ENCODE measurements around the gene FAF1.
"Not testable (repeated sequence)": the region's sequence is repeated elsewhere in the genome, so short reads cannot be mapped to it uniquely, and the experiment has no call there.

Gene FAF1

GRCh38 chr1:50566405-50566804 is 393.7 kb downstream of the FAF1 start:
- DNase-seq = no peak

- DNase-seq = no peak
Measured at GRCh38 chr1:50564417-50564816, 395.6 kb downstream of the FAF1 start.

- no peak for DNase-seq
Measured at GRCh38 chr1:50562106-50562505, 398.0 kb downstream of the FAF1 start.

- DNase-seq = no peak
Measured at GRCh38 chr1:50559421-50559820, 400.6 kb downstream of the FAF1 start.

- DNase-seq = no peak
Measured at GRCh38 chr1:50553921-50554320, 406.1 kb downstream of the FAF1 start.

- no peak for DNase-seq
Measured at GRCh38 chr1:50548243-50548642, 411.8 kb downstream of the FAF1 start.

GRCh38 chr1:50542362-50542761 is 417.7 kb downstream of the FAF1 start:
- DNase-seq = no peak

- no peak for DNase-seq
Measured at GRCh38 chr1:50538476-50538875, 421.6 kb downstream of the FAF1 start.

- no peak for DNase-seq
Measured at GRCh38 chr1:50531601-50532000, 428.5 kb downstream of the FAF1 start.

- DNase-seq = no peak
Measured at GRCh38 chr1:50531027-50531426, 429.0 kb downstream of the FAF1 start.

GRCh38 chr1:50529510-50529909 is 430.6 kb downstream of the FAF1 start:
- no peak for DNase-seq

GRCh38 chr1:50527987-50528320 is 432.1 kb downstream of the FAF1 start:
- DNase-seq = not testable (repeated sequence)

GRCh38 chr1:50527249-50527986 is 432.6 kb downstream of the FAF1 start:
- no peak for DNase-seq

- DNase-seq = no peak
Measured at GRCh38 chr1:50526431-50526830, 433.6 kb downstream of the FAF1 start.

GRCh38 chr1:50523548-50523947 is 436.5 kb downstream of the FAF1 start:
- no peak for DNase-seq

GRCh38 chr1:50522691-50523342 is 437.2 kb downstream of the FAF1 start:
- no peak for DNase-seq

- DNase-seq = no peak
Measured at GRCh38 chr1:50521703-50522102, 438.4 kb downstream of the FAF1 start.

- DNase-seq = no peak
Measured at GRCh38 chr1:50517488-50517887, 442.6 kb downstream of the FAF1 start.

- DNase-seq = no peak
Measured at GRCh38 chr1:50516056-50516455, 444.0 kb downstream of the FAF1 start.

GRCh38 chr1:50508040-50508586 is 452.0 kb downstream of the FAF1 start:
- DNase-seq = no peak

GRCh38 chr1:50505427-50505826 is 454.6 kb downstream of the FAF1 start:
- no peak for DNase-seq

- DNase-seq = no peak
Measured at GRCh38 chr1:50503515-50503914, 456.6 kb downstream of the FAF1 start.

GRCh38 chr1:50502147-50502546 is 457.9 kb downstream of the FAF1 start:
- DNase-seq = no peak

All from hypothalamus (tissue), 51 donors.